WTC11 (cell line): ENCODE data around the gene DHX58. TPM values are rescaled to one million over a fixed set of nuclear protein-coding genes. Genes with fewer than 3 reads are reported as not detected.
A peak's percentile ranks its signal among the peaks of the same experiment; 100 is the strongest.
"Not testable (repeated sequence)": the region's sequence is repeated elsewhere in the genome, so short reads cannot be mapped to it uniquely, and the experiment has no call there.

Source experiments
- ATAC-seq: fragments of 200-7000 bp; cut with Tn5 transposase; 2 replicates; pipeline ENCODE4 v1.10.0; 2021; ENCODE audit warnings: mild to moderate bottlenecking, moderate library complexity
- CTCF ChIA-PET: fragments of 300-600 bp; sonication (Branson Sonifier 250); formaldehyde crosslinking; loops from one replicate; lab custom pipeline; 2021; ENCODE audit warnings: antibody characterized with exemption; lab: Charles Lee
- POLR2A ChIA-PET: fragments of 350-600 bp; sonication (Branson Sonifier 250); formaldehyde crosslinking; loops from one replicate; lab custom pipeline; 2021; ENCODE audit warnings: antibody characterized with exemption; lab: Charles Lee
- DNase-seq: peaks from one replicate; pipeline ENCODE4 v3.0.0; 2021; ENCODE audit warnings: low spot score
- H3K27ac Mint-ChIP-seq: 2 replicates; pipeline ENCODE4 v1.8.0; 2021; ENCODE audit warnings: mixed read lengths
- H3K27me3 Mint-ChIP-seq: 2 replicates; pipeline ENCODE4 v1.8.0; 2021; ENCODE audit warnings: low read depth, mild to moderate bottlenecking, moderate library complexity, mixed read lengths
- H3K36me3 Mint-ChIP-seq: 2 replicates; pipeline ENCODE4 v1.8.0; 2021; ENCODE audit warnings: mixed read lengths
- H3K4me1 Mint-ChIP-seq: 2 replicates; pipeline ENCODE4 v1.8.0; 2022; ENCODE audit warnings: mixed read lengths
- H3K4me3 Mint-ChIP-seq: 2 replicates; pipeline ENCODE4 v1.8.0; 2021; ENCODE audit warnings: mild to moderate bottlenecking, moderate library complexity, mixed read lengths
- H3K9me3 Mint-ChIP-seq: 2 replicates; pipeline ENCODE4 v1.8.0; 2021; ENCODE audit warnings: mixed read lengths
- CBFB ChIP-seq: sonication (generic); formaldehyde crosslinking; IDR thresholded peaks from 2 replicates; pipeline ENCODE4 v1.8.1; 2022; ENCODE audit warnings: mild to moderate bottlenecking, low read depth, missing genetic modification reagents
- CREM ChIP-seq: sonication (generic); formaldehyde crosslinking; IDR thresholded peaks from 2 replicates; pipeline ENCODE4 v1.8.1; 2022; ENCODE audit warnings: mild to moderate bottlenecking, missing genetic modification reagents, moderate library complexity
- CTCF ChIP-seq: fragments of 200-600 bp; IDR thresholded peaks from 2 replicates; pipeline ENCODE4 v1.8.0; 2022; ENCODE audit warnings: antibody characterized with exemption
- ESRRA ChIP-seq: sonication (generic); formaldehyde crosslinking; IDR thresholded peaks from 2 replicates; pipeline ENCODE4 v1.8.1; 2022; ENCODE audit warnings: mild to moderate bottlenecking, missing genetic modification reagents, borderline replicate concordance
- FOXP1 ChIP-seq: sonication (generic); formaldehyde crosslinking; IDR thresholded peaks from 2 replicates; pipeline ENCODE4 v1.8.0; 2022; ENCODE audit warnings: missing genetic modification reagents, mild to moderate bottlenecking, moderate library complexity, borderline replicate concordance
- GTF2I ChIP-seq: fragments of 250-450 bp; sonication (Bioruptor Pico); conservative IDR thresholded peaks from 2 replicates; pipeline ENCODE4 v1.4.0; 2021; ENCODE audit warnings: mild to moderate bottlenecking
- MAX ChIP-seq: sonication (generic); formaldehyde crosslinking; IDR thresholded peaks from 2 replicates; pipeline ENCODE4 v1.8.0; 2022; ENCODE audit warnings: mild to moderate bottlenecking, missing genetic modification reagents
- MYBL2 ChIP-seq: sonication (generic); formaldehyde crosslinking; IDR thresholded peaks from 2 replicates; pipeline ENCODE4 v1.8.1; 2023; ENCODE audit warnings: mild to moderate bottlenecking, moderate library complexity, missing genetic modification reagents
- NFE2L1 ChIP-seq: sonication (generic); formaldehyde crosslinking; IDR thresholded peaks from 2 replicates; pipeline ENCODE4 v1.8.1; 2023; ENCODE audit warnings: missing genetic modification reagents
- NR2C2 ChIP-seq: sonication (generic); formaldehyde crosslinking; IDR thresholded peaks from 2 replicates; pipeline ENCODE4 v1.8.0; 2022; ENCODE audit warnings: mild to moderate bottlenecking, missing genetic modification reagents
- NR3C1 ChIP-seq: sonication (generic); formaldehyde crosslinking; conservative IDR thresholded peaks from 2 replicates; pipeline ENCODE4 v1.8.1; 2023; ENCODE audit warnings: low read depth, mild to moderate bottlenecking, missing genetic modification reagents
- SMAD3 ChIP-seq: sonication (generic); formaldehyde crosslinking; IDR thresholded peaks from 2 replicates; pipeline ENCODE4 v1.8.0; 2022; ENCODE audit warnings: missing genetic modification reagents, mild to moderate bottlenecking, borderline replicate concordance
- TEAD1 ChIP-seq: sonication (generic); formaldehyde crosslinking; IDR thresholded peaks from 2 replicates; pipeline ENCODE4 v1.8.0; 2022; ENCODE audit warnings: mild to moderate bottlenecking, missing genetic modification reagents
- TP53 ChIP-seq: sonication (generic); formaldehyde crosslinking; IDR thresholded peaks from 2 replicates; pipeline ENCODE4 v1.8.1; 2023; ENCODE audit warnings: mild to moderate bottlenecking, missing genetic modification reagents
- ZBTB43 ChIP-seq: sonication (generic); formaldehyde crosslinking; IDR thresholded peaks from 2 replicates; pipeline ENCODE4 v1.8.1; 2023; ENCODE audit warnings: mild to moderate bottlenecking, missing genetic modification reagents
- ZNF232 ChIP-seq: sonication (generic); formaldehyde crosslinking; IDR thresholded peaks from 2 replicates; pipeline ENCODE4 v1.8.0; 2022; ENCODE audit warnings: mild to moderate bottlenecking, missing genetic modification reagents
- ZNF396 ChIP-seq: fragments of 250-450 bp; sonication (Bioruptor Pico); IDR thresholded peaks from 2 replicates; pipeline ENCODE4 v1.8.0; 2021; ENCODE audit warnings: mild to moderate bottlenecking, moderate library complexity, borderline replicate concordance
- ZNF423 ChIP-seq: fragments of 250-450 bp; sonication (Bioruptor Pico); IDR thresholded peaks from 2 replicates; pipeline ENCODE4 v2.1.2; 2022; ENCODE audit warnings: mild to moderate bottlenecking, moderate library complexity
- ZNF671 ChIP-seq: fragments of 250-450 bp; sonication (Bioruptor Pico); IDR thresholded peaks from 2 replicates; pipeline ENCODE4 v1.8.0; 2021; ENCODE audit warnings: mild to moderate bottlenecking
- ZSCAN18 ChIP-seq: fragments of 250-450 bp; sonication (Bioruptor Pico); IDR thresholded peaks from 2 replicates; pipeline ENCODE4 v2.1.2; 2022; ENCODE audit warnings: mild to moderate bottlenecking, moderate library complexity
- total RNA-seq: library from RNA; stranded (reverse); gene quantifications from 3 replicates; pipeline ENCODE4 v1.2.3, GENCODE V29; 2021

Gene DHX58
- total RNA-seq, 1 experiment from 2014 or later: 6.3 TPM

- TF ChIP-seq ZNF423 (CRISPR knock-in tag): no peak
- no peak for TF ChIP-seq FOXP1 (CRISPR knock-in tag)
- TF ChIP-seq MAX: no peak
- TF ChIP-seq ZBTB43 (CRISPR knock-in tag): no peak
- no peak for TF ChIP-seq NR3C1
- TF ChIP-seq GTF2I (CRISPR knock-in tag): no peak
Measured at GRCh38 chr17:42141382-42141781, 28.9 kb upstream of the DHX58 start (continued).

- not testable (repeated sequence) for DNase-seq, H3K27me3 Mint-ChIP-seq, H3K9me3 Mint-ChIP-seq, H3K27ac Mint-ChIP-seq, H3K4me3 Mint-ChIP-seq, ATAC-seq
- ChIA-PET CTCF (interaction anchor here (0.7 to 1.3 kb wide), 3 partner anchors 10 to 112 kb away, joined by 3 read pairs; no protein-coding TSS in a partner anchor), POLR2A (interaction anchor here (0.6 kb wide), 1 partner anchor 14 kb away, joined by 3 read pairs; no protein-coding TSS in a partner anchor)
- H3K4me1 Mint-ChIP-seq: peaks cover 19% of the 10 kb centered on the region
- H3K36me3 Mint-ChIP-seq: peaks cover 13% of the 10 kb centered on the region; the same call in 1 of the 2 replicates
Measured at GRCh38 chr17:42140690-42141089, 28.2 kb upstream of the DHX58 start.

GRCh38 chr17:42138749-42139492, 26.4 kb upstream of the DHX58 start:
- H3K9me3 Mint-ChIP-seq: no peaks in the 10 kb centered on the region
- DNase-seq (no peak), ATAC-seq (no peak)
- peak overlapping the region; percentile 57; the same call in 1 of the 2 replicates for H3K27ac Mint-ChIP-seq
- POLR2A ChIA-PET: interaction anchor here (1.0 kb wide), 1 partner anchor 15 kb away, joined by 3 read pairs; no protein-coding TSS in a partner anchor
- H3K36me3 Mint-ChIP-seq: peaks cover 13% of the 10 kb centered on the region; the same call in 1 of the 2 replicates
- no peak overlapping the region for H3K4me3 Mint-ChIP-seq
- peaks cover 25% of the 10 kb centered on the region for H3K4me1 Mint-ChIP-seq
- CTCF ChIA-PET: interaction anchor here (0.6 to 2.4 kb wide), 8 partner anchors 8 to 1666 kb away, joined by 3 to 7 read pairs (median 3); partner anchors contain the start of gene HSPB9
- TF ChIP-seq NFE2L1 (CRISPR knock-in tag) (no peak), ZNF232 (no peak), CREM (CRISPR knock-in tag) (no peak), MYBL2 (no peak), SMAD3 (CRISPR knock-in tag) (no peak), CTCF (no peak), TP53 (CRISPR knock-in tag) (no peak), ZNF671 (CRISPR knock-in tag) (no peak), NR2C2 (CRISPR knock-in tag) (no peak)
- H3K27me3 Mint-ChIP-seq: no peaks in the 10 kb centered on the region

GRCh38 chr17:42136654-42137051, 24.1 kb upstream of the DHX58 start:
- H3K36me3 Mint-ChIP-seq: peaks cover 6% of the 10 kb centered on the region; the same call in 1 of the 2 replicates
- TF ChIP-seq ESRRA (no peak), CBFB (CRISPR knock-in tag) (no peak), ZNF396 (CRISPR knock-in tag) (no peak), TEAD1 (CRISPR knock-in tag) (no peak), ZNF671 (CRISPR knock-in tag) (no peak), ZSCAN18 (no peak)
- ChIA-PET POLR2A (no interaction called here), CTCF (interaction anchor here (0.5 to 2.4 kb wide), 17 partner anchors 13 to 411 kb away, joined by 3 to 11 read pairs (median 5); partner anchors contain the start of genes DHX58, KAT2A and NKIRAS2)
- peak overlapping the region; percentile 97 for H3K27ac Mint-ChIP-seq
- peaks cover 37% of the 10 kb centered on the region for H3K4me1 Mint-ChIP-seq
- H3K27me3 Mint-ChIP-seq: no peaks in the 10 kb centered on the region
- H3K9me3 Mint-ChIP-seq: no peaks in the 10 kb centered on the region
- no peak overlapping the region for H3K4me3 Mint-ChIP-seq
- no peak for DNase-seq
- ATAC-seq: no peak
